Osteoblast (primary cell): ENCODE data around the gene ZMYM4. TPM values are rescaled to one million over a fixed set of nuclear protein-coding genes. Genes with fewer than 3 reads are reported as not detected.

Experiments
- DNase-seq: peaks from one replicate; pipeline ENCODE4 v3.0.0; 2011; ENCODE audit warnings: low spot score, mixed read lengths; ENCODE audit not compliant: insufficient read length; ENCODE audit errors: missing footprints
- H2AFZ ChIP-seq: 2 replicates; pipeline ENCODE4 v1.6.0; 2011; ENCODE audit warnings: mild to moderate bottlenecking, low read length
- H3K27ac ChIP-seq: 2 replicates; pipeline ENCODE4 v1.5.1; 2011; ENCODE audit warnings: mild to moderate bottlenecking, low read depth, low read length, moderate library complexity
- H3K27me3 ChIP-seq: 2 replicates; pipeline ENCODE4 v1.6.0; 2012; ENCODE audit warnings: mild to moderate bottlenecking, control low read depth, inconsistent platforms, low read length, moderate library complexity; ENCODE audit not compliant: insufficient read depth
- H3K36me3 ChIP-seq: 2 replicates; pipeline ENCODE4 v1.5.1; 2011; ENCODE audit warnings: mild to moderate bottlenecking, low read length, control low read depth, moderate library complexity; ENCODE audit not compliant: insufficient read depth
- H3K4me1 ChIP-seq: 2 replicates; pipeline ENCODE4 v1.5.1; 2011; ENCODE audit warnings: mild to moderate bottlenecking, low read length, control low read depth, moderate library complexity; ENCODE audit not compliant: insufficient read depth
- H3K4me2 ChIP-seq: 2 replicates; pipeline ENCODE4 v1.6.0; 2011; ENCODE audit warnings: mild to moderate bottlenecking, low read length; ENCODE audit not compliant: insufficient read depth
- H3K4me3 ChIP-seq: fragments of 200-600 bp; sonication (generic); 3 replicates; pipeline ENCODE4 v1.5.1; 2012; ENCODE audit warnings: mild to moderate bottlenecking, low read length, inconsistent platforms; ENCODE audit not compliant: insufficient read depth
- H3K79me2 ChIP-seq: 2 replicates; pipeline ENCODE4 v1.6.0; 2012; ENCODE audit warnings: mild to moderate bottlenecking, low read length, control low read depth, inconsistent platforms; ENCODE audit not compliant: insufficient read depth
- H3K9me3 ChIP-seq: 2 replicates; pipeline ENCODE4 v1.5.1; 2011; ENCODE audit warnings: low read depth, low read length, control low read depth
- H4K20me1 ChIP-seq: 2 replicates; pipeline ENCODE4 v1.6.0; 2012; ENCODE audit warnings: mild to moderate bottlenecking, low read length, control low read depth; ENCODE audit not compliant: insufficient read depth
- total RNA-seq: library from RNA; depleted of rRNA; stranded (reverse); fragments of >200 nt; gene quantifications from 2 replicates; pipeline ENCODE4 v1.2.3, GENCODE V29; 2012
- TF ChIP-seq, protein P1 (sequence below): IDR thresholded peaks from 2 replicates; pipeline ENCODE4 v1.5.1; 2011; ENCODE audit warnings: mild to moderate bottlenecking, low read depth, low read length, moderate library complexity; ENCODE audit errors: extremely low read depth

Gene ZMYM4
- total RNA-seq, 1 donor, result 49.9 TPM

DNA sequence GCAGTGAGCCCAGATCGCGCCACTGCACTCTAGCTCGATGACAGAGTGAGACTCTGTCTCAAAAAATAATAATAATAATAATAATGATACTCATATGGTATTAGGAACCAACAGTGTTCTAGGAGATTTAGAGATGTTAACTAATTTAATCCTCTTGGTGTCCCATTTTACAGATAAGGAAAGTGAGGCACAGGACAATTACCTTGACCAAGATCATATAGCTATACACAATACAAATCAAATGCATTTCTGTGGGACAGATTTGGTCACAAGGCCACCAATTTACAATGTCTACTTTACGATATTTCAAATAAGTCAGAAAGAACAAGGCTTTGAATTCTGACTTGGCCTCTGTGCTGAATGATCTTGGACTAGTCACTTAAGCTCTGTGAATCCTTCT, 2.2 kb upstream of the ZMYM4 start:
- TF ChIP-seq, protein P1, sequence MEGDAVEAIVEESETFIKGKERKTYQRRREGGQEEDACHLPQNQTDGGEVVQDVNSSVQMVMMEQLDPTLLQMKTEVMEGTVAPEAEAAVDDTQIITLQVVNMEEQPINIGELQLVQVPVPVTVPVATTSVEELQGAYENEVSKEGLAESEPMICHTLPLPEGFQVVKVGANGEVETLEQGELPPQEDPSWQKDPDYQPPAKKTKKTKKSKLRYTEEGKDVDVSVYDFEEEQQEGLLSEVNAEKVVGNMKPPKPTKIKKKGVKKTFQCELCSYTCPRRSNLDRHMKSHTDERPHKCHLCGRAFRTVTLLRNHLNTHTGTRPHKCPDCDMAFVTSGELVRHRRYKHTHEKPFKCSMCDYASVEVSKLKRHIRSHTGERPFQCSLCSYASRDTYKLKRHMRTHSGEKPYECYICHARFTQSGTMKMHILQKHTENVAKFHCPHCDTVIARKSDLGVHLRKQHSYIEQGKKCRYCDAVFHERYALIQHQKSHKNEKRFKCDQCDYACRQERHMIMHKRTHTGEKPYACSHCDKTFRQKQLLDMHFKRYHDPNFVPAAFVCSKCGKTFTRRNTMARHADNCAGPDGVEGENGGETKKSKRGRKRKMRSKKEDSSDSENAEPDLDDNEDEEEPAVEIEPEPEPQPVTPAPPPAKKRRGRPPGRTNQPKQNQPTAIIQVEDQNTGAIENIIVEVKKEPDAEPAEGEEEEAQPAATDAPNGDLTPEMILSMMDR, result no peak
- Histone ChIP-seq H3K79me2 (peaks cover 30% of the 10 kb centered on the region), H3K36me3 (no peaks in the 10 kb centered on the region), H3K9me3 (no peaks in the 10 kb centered on the region), H3K4me3 (no peak overlapping the region), H2AFZ (no peak overlapping the region), H4K20me1 (peaks cover 9% of the 10 kb centered on the region), H3K27ac (no peak overlapping the region), H3K4me2 (no peak overlapping the region), H3K4me1 (peaks cover 17% of the 10 kb centered on the region), H3K27me3 (no peaks in the 10 kb centered on the region)
- DNase-seq, result no peak

- peaks cover 23% of the 10 kb centered on the region for H4K20me1 ChIP-seq
- peak overlapping the region; percentile 67 for H3K27ac ChIP-seq
- no peaks in the 10 kb centered on the region for H3K36me3 ChIP-seq
- H2AFZ ChIP-seq, result no peak overlapping the region
- no peaks in the 10 kb centered on the region for H3K27me3 ChIP-seq
- H3K4me3 ChIP-seq, result peak overlapping the region; percentile 73
- TF ChIP-seq, protein P1, result no peak
- peak; percentile 62 for DNase-seq
- peaks cover 59% of the 10 kb centered on the region for H3K79me2 ChIP-seq
- peak overlapping the region; percentile 86 for H3K4me2 ChIP-seq
- H3K9me3 ChIP-seq, result no peaks in the 10 kb centered on the region
- H3K4me1 ChIP-seq, result peaks cover 17% of the 10 kb centered on the region
Observed at GRCh38 chr1:35269201-35269988, 886 bp downstream of the ZMYM4 start.

- no peak overlapping the region for H3K27ac ChIP-seq
- H3K9me3 ChIP-seq, result no peaks in the 10 kb centered on the region
- H3K4me3 ChIP-seq, result peak overlapping the region; percentile 73
- H2AFZ ChIP-seq, result no peak overlapping the region
- peaks cover 65% of the 10 kb centered on the region for H3K79me2 ChIP-seq
- H3K4me1 ChIP-seq, result peaks cover 12% of the 10 kb centered on the region
- H3K36me3 ChIP-seq, result no peaks in the 10 kb centered on the region
- TF ChIP-seq, protein P1, result no peak
- peaks cover 23% of the 10 kb centered on the region for H4K20me1 ChIP-seq
- peak overlapping the region; percentile 86 for H3K4me2 ChIP-seq
- no peaks in the 10 kb centered on the region for H3K27me3 ChIP-seq
- no peak for DNase-seq
Observed at GRCh38 chr1:35269989-35270289, 1.4 kb downstream of the ZMYM4 start.

DNA sequence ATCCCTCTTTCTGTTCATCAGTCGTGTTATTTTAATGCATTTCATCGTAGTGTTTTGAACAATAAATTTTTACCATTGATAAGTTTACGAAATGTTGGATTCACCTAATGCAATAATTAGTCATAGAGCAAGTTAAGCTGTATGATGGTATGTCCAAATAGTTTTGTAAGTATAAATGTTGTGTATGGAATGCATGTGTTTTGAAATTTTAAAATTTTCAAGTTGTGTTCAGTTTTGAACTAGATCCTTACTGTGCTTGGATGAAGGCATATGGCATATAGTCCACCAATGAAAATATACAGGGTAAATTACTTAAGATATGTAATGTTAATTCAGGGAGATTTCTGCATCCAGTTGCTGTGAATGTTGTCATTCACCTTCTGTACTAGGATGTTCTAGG, 2.3 kb downstream of the ZMYM4 start:
- TF ChIP-seq, protein P1, result no peak
- no peak overlapping the region for H2AFZ ChIP-seq
- peaks cover 74% of the 10 kb centered on the region for H3K79me2 ChIP-seq
- DNase-seq, result no peak
- H3K4me2 ChIP-seq, result no peak overlapping the region
- peaks cover 26% of the 10 kb centered on the region for H4K20me1 ChIP-seq
- no peak overlapping the region for H3K27ac ChIP-seq
- no peaks in the 10 kb centered on the region for H3K36me3 ChIP-seq
- H3K9me3 ChIP-seq, result no peaks in the 10 kb centered on the region
- no peak overlapping the region for H3K4me3 ChIP-seq
- H3K4me1 ChIP-seq, result peaks cover 9% of the 10 kb centered on the region
- no peaks in the 10 kb centered on the region for H3K27me3 ChIP-seq
